Left cardiac atrium (tissue), 4 donors: Measurements from ENCODE around the gene SMIM29. TPM values are rescaled to one million over a fixed set of nuclear protein-coding genes. Genes with fewer than 3 reads are reported as not detected.

ENCODE experiments used
- ATAC-seq, 2 donors: fragments of 200-7000 bp; cut with Tn5 transposase; one replicate each; pipeline ENCODE4 v1.9.1; 2020; ENCODE audit warnings: mild to moderate bottlenecking in 2 of 2, moderate library complexity in 2 of 2
- DNase-seq: peaks from one replicate; pipeline ENCODE4 v3.0.0-alpha.2; 2020
- intact Hi-C, 2 donors: fragments of 100-400 bp; cut with DNase I; formaldehyde crosslinking; loops; one replicate each; pipeline versions ENCODE4 v1.14.1 to v1.15.1; 2022 to 2023
- long read RNA-seq: library from polyadenylated mRNA; unstranded; transcript quantifications from one replicate; pipeline ENCODE4 v2.0.0, GENCODE V29; 2021
- total RNA-seq, 2 donors: library from RNA; stranded (reverse); fragmentation: NEBNext Ultra II Directional; extraction: Animal tissue kit (Norgen Biotek cat#: 25700); gene quantifications; one replicate each; pipeline ENCODE4 v1.2.1, GENCODE V29; 2021
- donor health status: DM: no; HTN: yes; CAD: no.
- donor health status: DM: no; HTN: yes; CAD: no; lungs with severe emphysema.
- donor health status: DM: yes; HTN: yes; CAD: no.
- donor health status: Dilated cardiomyopathy.

SMIM29 gene
- total RNA-seq, result 10 to 100 TPM; 18.4 to 22.7 TPM
- long read RNA-seq, partial matches to known transcripts, result 0 of 8 reads
- long read RNA-seq, other reads (novel, unspliced or antisense), result 2 of 8 reads

GRCh38 chr6:34248727-34249468, at the start of gene SMIM29:
Gene SMIM29, minus strand, starts transcription at chr6:34249006. Its CDS starts 1,215 bp downstream, at chr6:34247791.
- DNase-seq (peak; percentile 97), ATAC-seq (peak; percentile 92 to 94)
- intact Hi-C loops, result loop anchor here (2.0 kb wide), 2 partner anchors 144 to 166 kb away; partner anchors contain the start of gene NUDT3 (in 1 of the 2)

GRCh38 chr6:34295721-34296120, 46.9 kb upstream of the SMIM29 start:
- DNase-seq, result no peak
- intact Hi-C loops, result no loop called here
- no peak for ATAC-seq

GRCh38 chr6:34292954-34293353, 44.1 kb upstream of the SMIM29 start:
- ATAC-seq, result no peak
- intact Hi-C loops, result no loop called here
- DNase-seq, result no peak

GRCh38 chr6:34289137-34289536, 40.3 kb upstream of the SMIM29 start:
- intact Hi-C loops, result no loop called here
- ATAC-seq, result no peak

GRCh38 chr6:34288581-34288980, 39.8 kb upstream of the SMIM29 start:
- DNase-seq, result no peak
- intact Hi-C loops, result no loop called here
- no peak for ATAC-seq

More at GRCh38 chr6:34289137-34289536, 40.3 kb upstream of the SMIM29 start:
- no peak for DNase-seq

- intact Hi-C loops, result no loop called here
- no peak for DNase-seq
- ATAC-seq, result no peak
These were observed 36.8 kb upstream of the SMIM29 start for GRCh38 chr6:34285448-34286164.

- ATAC-seq (peak; percentile 88 to 90), DNase-seq (peak; percentile 55)
- intact Hi-C loops, result no loop called here
These were observed 36.0 kb upstream of the SMIM29 start for GRCh38 chr6:34284563-34285447.

GRCh38 chr6:34281702-34282334, 33.0 kb upstream of the SMIM29 start:
- DNase-seq, result no peak
- intact Hi-C loops, result no loop called here
- no peak for ATAC-seq

GRCh38 chr6:34280216-34280615, 31.4 kb upstream of the SMIM29 start:
- intact Hi-C loops, result no loop called here
- no peak for DNase-seq
- no peak for ATAC-seq

- no peak for DNase-seq
- intact Hi-C loops, result no loop called here
- no peak for ATAC-seq
These were observed 30.0 kb upstream of the SMIM29 start for GRCh38 chr6:34278833-34279232.

- ATAC-seq (no peak), DNase-seq (no peak)
- intact Hi-C loops, result no loop called here
These were observed 28.9 kb upstream of the SMIM29 start for GRCh38 chr6:34277763-34278112.

- intact Hi-C loops, result no loop called here
- peak in 1 of 2 donors; percentile 20 for ATAC-seq
- no peak for DNase-seq
These were observed 28.3 kb upstream of the SMIM29 start for GRCh38 chr6:34276881-34277762.

- ATAC-seq (no peak), DNase-seq (no peak)
- intact Hi-C loops, result no loop called here
These were observed 27.4 kb upstream of the SMIM29 start for GRCh38 chr6:34276191-34276590.

GRCh38 chr6:34275128-34275804, 26.5 kb upstream of the SMIM29 start:
- no peak for DNase-seq
- intact Hi-C loops, result no loop called here
- ATAC-seq, result no peak

GRCh38 chr6:34274129-34274528, 25.3 kb upstream of the SMIM29 start:
- ATAC-seq (no peak), DNase-seq (no peak)
- intact Hi-C loops, result no loop called here

GRCh38 chr6:34273242-34273805, 24.5 kb upstream of the SMIM29 start:
- peak; percentile 89 to 90 for ATAC-seq
- DNase-seq, result peak; percentile 83
- intact Hi-C loops, result no loop called here
